Raji (cell line): ENCODE results near the gene CLEC12A.

Source experiments
- POLR2A ChIP-seq: IDR thresholded peaks from 2 replicates; pipeline ENCODE4 v1.6.1; 2011; ENCODE audit warnings: low read depth, low read length, control low read depth; ENCODE audit not compliant: insufficient read depth

CLEC12A gene

DNA sequence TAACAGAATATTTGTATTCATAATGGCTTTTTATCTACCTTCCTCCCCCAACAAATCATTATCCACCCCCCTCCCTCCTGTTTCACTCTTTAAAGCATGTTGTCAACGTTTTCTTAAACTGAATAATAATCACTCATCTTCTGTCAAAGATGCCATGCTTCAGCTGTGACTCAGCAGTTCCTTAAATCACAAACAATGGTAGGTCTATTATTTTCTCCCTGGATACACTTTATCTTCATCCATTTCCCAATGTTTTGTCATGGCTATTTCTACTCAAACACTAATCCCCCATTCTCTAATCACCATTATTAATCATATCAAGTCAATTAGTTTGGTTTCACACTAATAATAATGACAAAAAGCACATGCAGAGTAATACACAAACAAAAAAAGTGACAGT, 45.7 kb downstream of the CLEC12A start:
- TF ChIP-seq POLR2A = no peak

DNA sequence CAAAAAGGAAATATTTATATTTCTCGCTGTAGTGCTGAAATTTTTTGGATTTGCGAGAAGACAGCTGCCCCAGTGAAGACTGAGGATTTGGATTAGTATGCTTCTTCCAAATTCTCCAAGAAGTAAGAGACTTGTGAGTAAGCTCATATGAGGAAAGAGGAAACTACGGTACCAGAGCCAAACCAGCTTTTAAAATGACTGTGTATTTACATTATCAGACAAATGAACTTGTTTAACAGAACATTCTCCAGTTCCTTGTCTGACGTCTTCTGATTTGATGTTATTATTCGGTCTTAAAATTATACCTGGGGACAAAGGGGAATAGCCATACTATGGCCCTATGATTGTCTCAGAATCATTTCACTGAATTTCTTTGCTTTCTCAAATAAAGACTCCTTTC, 47.2 kb downstream of the CLEC12A start:
- no peak for TF ChIP-seq POLR2A

DNA sequence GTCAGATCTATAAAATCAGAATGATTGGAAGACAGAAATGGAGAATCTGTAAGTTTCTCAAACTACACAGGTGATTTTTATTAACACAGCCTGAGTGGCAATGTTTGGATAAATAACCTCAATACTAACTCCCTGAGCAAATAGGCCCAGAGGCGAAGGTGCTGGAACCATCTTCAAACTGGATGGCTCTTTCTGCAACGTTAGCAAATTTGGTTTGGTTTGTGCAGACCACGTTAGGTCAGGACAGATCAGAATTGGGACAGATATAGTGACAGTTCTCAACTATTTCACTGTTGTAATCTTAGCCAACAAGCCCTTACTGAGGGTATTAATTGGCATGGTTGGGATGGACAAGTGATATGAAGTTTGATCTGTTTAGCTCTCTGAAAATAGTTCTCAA, 50.1 kb downstream of the CLEC12A start:
- no peak for TF ChIP-seq POLR2A

DNA sequence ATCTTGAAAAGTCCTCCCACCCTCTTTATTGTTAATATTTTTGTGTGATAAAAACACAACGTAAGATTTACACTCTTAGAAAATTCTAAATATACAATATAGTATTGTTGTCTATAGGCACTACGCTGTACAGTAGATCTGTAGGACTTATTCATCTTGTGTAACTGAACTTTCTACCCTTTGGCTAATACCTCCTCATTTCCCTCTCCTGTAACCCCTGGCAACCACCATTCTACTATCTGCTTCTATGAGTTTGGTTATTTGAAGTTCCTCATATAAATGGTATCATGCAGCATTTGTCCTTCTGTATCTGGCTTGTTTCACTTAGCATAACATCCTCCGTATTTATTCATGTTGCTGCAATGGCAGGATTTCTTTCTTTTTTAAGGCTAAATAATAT, 54.0 kb downstream of the CLEC12A start:
- no peak for TF ChIP-seq POLR2A

DNA sequence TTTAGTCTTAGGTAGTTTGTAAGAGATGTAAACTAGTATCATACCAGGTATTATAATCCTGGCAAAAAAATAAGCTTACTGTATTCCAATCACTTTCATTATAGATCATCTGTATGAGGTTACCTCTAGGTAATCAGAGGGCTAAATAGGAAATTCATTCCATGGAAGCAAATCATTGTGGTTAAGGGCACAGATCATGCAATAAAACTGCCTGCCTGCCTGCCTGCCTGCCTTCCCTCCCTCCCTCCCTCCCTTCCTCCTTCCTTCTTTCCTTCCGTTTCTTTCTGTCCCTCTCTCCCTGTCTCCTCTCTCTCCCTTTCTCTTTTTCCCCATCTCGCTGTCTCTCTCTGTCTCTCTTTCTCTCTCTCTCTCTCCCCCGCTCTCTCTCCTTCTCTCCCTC, 56.1 kb downstream of the CLEC12A start:
- TF ChIP-seq POLR2A = no peak

DNA sequence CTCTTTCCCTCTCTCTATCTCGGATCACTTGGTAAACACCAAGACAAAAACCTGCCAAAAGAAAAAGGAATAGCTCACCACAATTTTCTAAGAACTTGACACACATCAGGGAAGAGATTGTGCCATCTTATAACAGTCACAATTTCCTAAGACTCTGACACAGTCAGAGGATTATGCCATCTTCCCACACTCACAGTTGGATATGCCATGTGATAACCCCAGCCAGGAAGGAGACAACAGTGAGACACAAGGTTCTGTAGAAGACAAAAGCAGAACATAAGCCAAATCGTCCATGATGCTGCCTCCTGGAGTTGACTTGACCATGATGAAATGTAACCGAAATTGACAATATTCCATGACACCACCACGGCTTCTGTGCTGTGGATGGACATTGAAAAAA, 56.5 kb downstream of the CLEC12A start:
- TF ChIP-seq POLR2A = no peak

DNA sequence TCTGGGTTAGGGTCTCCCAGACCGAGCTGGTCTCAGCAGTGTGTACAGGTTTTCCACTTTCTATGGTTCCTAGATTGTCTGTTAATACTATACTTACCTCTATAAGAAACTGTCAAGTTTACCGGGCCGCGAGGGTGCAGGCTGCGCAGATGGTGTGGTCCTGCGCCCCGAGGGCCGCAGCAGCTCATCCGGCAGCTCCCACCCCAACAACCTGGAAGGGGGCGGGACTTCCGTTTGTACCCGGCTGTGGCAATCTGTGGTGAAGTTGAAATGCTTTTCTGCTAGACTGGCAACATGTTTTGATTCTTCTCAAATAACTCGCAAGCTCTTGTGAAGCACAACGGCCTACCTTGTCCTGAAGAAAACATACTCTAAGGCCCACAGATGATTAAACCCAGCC, 59.2 kb downstream of the CLEC12A start, which contains the start of gene CLEC9A:
CLEC9A (plus strand) TSS at position 237 of the 400 bp plus-strand sequence. CDS start 22,006 bp downstream, outside the sequence.
- TF ChIP-seq POLR2A = no peak

DNA sequence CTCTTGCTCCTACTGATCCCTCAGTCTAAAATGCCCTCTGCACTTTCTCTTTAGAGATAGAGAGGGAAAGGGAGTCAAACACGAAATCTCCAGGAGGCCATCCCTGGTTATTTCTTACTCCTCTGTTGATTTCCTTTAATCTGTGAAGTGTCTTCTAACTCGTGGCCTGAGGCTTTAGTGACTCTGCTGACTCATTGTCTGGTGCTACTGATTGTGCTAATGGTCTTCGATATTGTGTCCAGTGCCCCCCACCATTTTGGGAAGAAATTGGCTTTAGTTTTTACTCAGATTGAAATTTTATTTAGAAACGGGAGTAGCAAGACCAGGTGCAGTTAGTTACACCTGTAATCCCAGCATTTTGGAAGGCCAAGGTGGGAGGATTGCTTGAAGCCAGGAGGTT, 60.1 kb downstream of the CLEC12A start:
- TF ChIP-seq POLR2A = no peak

DNA sequence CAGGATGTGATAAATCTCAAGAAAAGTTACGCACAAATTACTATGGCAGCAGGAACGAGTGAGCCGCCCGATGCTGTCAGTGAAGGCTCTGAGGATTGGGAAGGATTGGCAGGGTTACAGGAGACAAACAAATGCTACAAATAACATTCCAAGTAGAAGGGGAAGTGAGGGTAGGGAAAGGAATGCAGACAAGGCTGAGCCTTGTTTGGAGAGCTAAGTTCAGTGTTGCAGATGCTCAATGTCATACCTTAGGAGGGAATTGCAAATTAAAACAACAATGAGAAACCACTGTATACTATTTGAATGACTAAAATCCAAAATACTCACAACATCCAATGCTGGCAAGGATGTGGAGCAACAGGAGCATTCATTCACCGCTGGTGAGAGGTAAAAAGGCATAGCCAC, 60.6 kb downstream of the CLEC12A start:
- TF ChIP-seq POLR2A = no peak

DNA sequence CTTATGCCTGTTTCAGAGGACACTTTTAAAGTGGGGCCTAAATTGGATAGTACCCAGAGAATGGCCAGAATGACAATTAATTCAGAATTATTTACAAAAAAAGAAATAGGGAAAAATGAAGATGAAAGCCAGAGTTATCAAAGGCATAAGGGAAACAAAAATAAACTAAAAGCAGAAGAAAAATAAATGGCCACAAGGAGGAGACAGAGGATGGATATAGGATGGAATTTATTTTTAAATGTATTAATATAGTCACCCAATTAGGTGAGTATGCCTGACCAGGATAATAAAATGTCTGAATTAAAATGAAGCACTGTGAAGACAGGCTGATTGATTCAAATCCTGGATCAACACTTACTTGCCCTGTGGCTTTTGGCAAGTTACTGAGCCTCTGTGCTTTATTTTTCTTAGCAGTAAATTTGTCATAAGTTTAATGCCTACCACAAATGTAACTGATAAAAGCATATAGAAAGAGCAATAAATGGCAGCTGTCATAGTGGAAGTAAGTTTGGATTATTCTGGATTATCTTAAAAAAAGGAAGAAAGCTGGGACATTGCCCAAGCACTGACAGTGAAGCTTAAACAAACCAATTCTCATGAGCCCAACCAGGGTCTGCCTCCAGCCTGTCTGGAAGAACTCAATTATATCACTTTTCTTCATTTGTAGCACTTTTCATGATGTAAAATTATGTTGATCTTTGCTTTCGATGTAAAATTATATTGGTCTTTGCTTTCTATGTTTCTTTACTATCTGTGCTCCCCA, 62.8 kb downstream of the CLEC12A start:
- TF ChIP-seq POLR2A = no peak
